Peyer's patch (tissue), 4 donors: Measurements from ENCODE around the gene ADAMTS7.

Experiments
- CTCF ChIP-seq, 6 experiments: fragments of 450-650 bp in 4 of 6; fragments of 200-600 bp in 2 of 6; sonication (generic) in 1 of 6; IDR thresholded peaks; one replicate each; pipeline ENCODE4 v1.5.1; 2017 to 2019; ENCODE audit warnings: antibody characterized with exemption in 6 of 6, mild to moderate bottlenecking in 3 of 6, moderate library complexity in 1 of 6
- POLR2A ChIP-seq, 2 donors: fragments of 450-650 bp; IDR thresholded peaks; one replicate each; pipeline ENCODE4 v1.5.1; 2017; ENCODE audit warnings: antibody characterized with exemption in 2 of 2, mild to moderate bottlenecking in 2 of 2, moderate library complexity in 2 of 2

GRCh38 chr15:78768096-78768495 is 43.2 kb downstream of the ADAMTS7 start:
- no peak for TF ChIP-seq CTCF (IDR thresholded peaks at IDR 0.05)
- no peak for TF ChIP-seq POLR2A (IDR thresholded peaks at IDR 0.05)
